Tibial artery (tissue), 4 donors: Measurements from ENCODE around the gene ASPSCR1.

Source experiments
- DNase-seq, 2 donors: peaks; one replicate each; pipeline ENCODE4 v3.0.0-alpha.2; 2019
- H3K27ac ChIP-seq, 2 donors: fragments of 200-600 bp; sonication (generic) in 1 of 2; 1 replicate in 1 of 2; 2 replicates in 1 of 2; pipeline ENCODE4 v1.5.1; 2018 to 2019; ENCODE audit warnings: mild to moderate bottlenecking in 1 of 2
- H3K27me3 ChIP-seq, 2 donors: fragments of 200-600 bp; sonication (generic) in 1 of 2; one replicate each; pipeline versions ENCODE4 v1.5.1 to v1.6.0; 2016 to 2019
- H3K36me3 ChIP-seq, 3 donors: fragments of 200-600 bp; sonication (generic) in 2 of 3; one replicate each; pipeline ENCODE4 v1.5.1; 2016 to 2019; ENCODE audit warnings: mild to moderate bottlenecking in 2 of 3
- H3K4me1 ChIP-seq, 4 donors: fragments of 200-600 bp; sonication (generic) in 2 of 4; 1 replicate in 3 of 4; 2 replicates in 1 of 4; pipeline ENCODE4 v1.5.1; 2016 to 2019
- H3K4me3 ChIP-seq, 2 donors: fragments of 200-600 bp; sonication (generic) in 1 of 2; 1 replicate in 1 of 2; 2 replicates in 1 of 2; pipeline ENCODE4 v1.5.1; 2018 to 2019; ENCODE audit warnings: mild to moderate bottlenecking in 2 of 2
- H3K9me3 ChIP-seq, 3 donors: fragments of 200-600 bp; sonication (generic) in 1 of 3; one replicate each; pipeline ENCODE4 v1.5.1; 2016 to 2019
- intact Hi-C: fragments of 100-400 bp; cut with DNase I; formaldehyde crosslinking; loops from one replicate; pipeline ENCODE4 v1.15.0; 2023; ENCODE audit warnings: low total_unique reads
- TF ChIP-seq, protein P1 (sequence below), 2 experiments: fragments of 200-600 bp in 1 of 2; fragments of 450-650 bp in 1 of 2; IDR thresholded peaks; one replicate each; pipeline ENCODE4 v1.5.1; 2017 to 2019; ENCODE audit warnings: antibody characterized with exemption in 2 of 2, mild to moderate bottlenecking in 1 of 2, moderate library complexity in 1 of 2

The ASPSCR1 gene

DNA sequence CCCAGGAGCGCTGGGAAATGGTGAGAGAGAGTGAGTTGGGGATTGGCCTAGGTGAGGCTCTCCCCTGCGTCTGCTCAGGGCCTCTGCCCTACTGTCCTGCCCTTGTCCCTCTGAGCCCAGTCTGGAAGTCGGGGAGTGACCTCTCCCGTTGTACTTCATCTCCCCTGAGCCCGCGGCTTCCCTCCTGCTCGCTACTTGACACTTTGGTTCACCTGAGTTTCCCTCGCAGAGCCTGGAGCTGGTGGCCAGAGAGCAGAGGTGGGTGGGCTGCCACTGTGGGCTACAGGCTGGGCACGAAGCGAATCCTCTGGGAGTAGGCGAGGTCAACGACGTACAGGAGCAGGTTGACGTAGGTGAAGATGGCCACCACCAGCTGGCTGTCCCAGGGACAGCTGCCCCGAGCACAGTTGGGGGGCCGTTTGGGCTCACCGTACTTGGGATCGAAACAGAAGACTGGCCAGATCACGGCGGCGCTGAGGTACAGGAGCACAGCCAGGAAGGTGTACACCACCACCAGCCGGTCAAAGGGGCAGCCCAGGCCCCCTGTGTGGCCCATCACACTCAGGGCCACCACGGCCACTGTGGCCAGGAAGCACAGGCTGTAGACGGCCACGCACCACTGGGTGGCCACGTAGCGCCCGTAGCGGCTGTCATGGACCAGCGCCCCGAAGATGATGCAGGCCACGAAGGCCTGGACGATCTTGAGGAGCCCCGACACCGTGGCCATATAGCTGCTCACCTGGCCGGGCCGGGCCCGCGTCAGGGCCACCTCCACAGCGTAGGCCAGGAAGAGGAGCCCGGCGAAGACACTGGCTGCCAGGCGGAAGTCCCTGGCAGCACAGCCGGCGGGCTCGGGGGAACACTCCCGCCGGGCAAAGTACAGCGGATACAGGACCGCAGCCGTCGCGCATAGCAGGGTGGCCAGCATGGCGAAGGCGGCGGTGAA is 36.6 kb upstream of the ASPSCR1 start:
- Histone ChIP-seq H3K4me1 (peaks cover 0 to 33% (median 30%) of the 10 kb centered on the region in 4 donors), H3K36me3 (no peaks in the 10 kb centered on the region), H3K9me3 (no peaks in the 10 kb centered on the region), H3K4me3 (no peak overlapping the region), H3K27ac (no peak overlapping the region), H3K27me3 (peaks cover 0 to 85% of the 10 kb centered on the region in 2 donors)
- TF ChIP-seq, protein P1, sequence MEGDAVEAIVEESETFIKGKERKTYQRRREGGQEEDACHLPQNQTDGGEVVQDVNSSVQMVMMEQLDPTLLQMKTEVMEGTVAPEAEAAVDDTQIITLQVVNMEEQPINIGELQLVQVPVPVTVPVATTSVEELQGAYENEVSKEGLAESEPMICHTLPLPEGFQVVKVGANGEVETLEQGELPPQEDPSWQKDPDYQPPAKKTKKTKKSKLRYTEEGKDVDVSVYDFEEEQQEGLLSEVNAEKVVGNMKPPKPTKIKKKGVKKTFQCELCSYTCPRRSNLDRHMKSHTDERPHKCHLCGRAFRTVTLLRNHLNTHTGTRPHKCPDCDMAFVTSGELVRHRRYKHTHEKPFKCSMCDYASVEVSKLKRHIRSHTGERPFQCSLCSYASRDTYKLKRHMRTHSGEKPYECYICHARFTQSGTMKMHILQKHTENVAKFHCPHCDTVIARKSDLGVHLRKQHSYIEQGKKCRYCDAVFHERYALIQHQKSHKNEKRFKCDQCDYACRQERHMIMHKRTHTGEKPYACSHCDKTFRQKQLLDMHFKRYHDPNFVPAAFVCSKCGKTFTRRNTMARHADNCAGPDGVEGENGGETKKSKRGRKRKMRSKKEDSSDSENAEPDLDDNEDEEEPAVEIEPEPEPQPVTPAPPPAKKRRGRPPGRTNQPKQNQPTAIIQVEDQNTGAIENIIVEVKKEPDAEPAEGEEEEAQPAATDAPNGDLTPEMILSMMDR (IDR thresholded peaks at IDR 0.05) = no peak
- no peak for DNase-seq
- intact Hi-C loops = no loop called here

DNA sequence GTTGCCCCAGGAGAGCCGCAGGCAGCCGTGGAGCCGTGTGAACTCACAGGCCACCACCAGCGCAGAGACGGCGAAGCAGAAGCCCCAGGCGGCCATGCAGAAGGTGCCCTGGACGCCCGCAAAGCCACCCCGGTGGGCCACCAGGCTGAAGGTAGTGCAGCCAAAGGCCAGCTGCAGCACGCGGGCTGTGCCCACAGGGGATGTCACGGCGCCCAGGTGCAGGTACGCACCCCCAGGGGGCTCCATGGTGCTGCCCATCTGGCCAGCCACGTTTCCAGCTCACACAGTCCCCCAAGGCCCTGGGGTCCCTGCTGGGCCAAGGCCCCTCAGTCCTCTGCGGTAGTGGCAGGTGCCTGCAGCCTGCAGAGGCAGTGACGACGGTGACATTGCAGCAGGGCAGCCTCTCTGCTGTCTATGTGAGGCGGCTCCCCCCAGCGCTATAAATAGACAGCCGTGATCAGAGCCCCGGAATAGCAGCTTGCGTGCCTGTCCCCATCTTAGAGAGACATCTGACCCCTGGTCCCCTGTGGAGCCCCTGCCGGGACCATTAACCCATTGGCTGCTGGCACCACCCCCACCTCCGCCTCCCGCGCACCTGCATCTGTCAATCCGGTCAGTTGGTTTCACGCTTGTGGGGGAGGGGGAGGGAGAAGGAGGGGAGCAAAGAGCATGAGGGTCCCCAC is 35.8 kb upstream of the ASPSCR1 start:
- Histone ChIP-seq H3K9me3 (no peaks in the 10 kb centered on the region), H3K27ac (no peak overlapping the region), H3K27me3 (peaks cover 0 to 79% of the 10 kb centered on the region in 2 donors), H3K4me3 (no peak overlapping the region), H3K36me3 (no peaks in the 10 kb centered on the region), H3K4me1 (peaks cover 0 to 32% (median 28%) of the 10 kb centered on the region in 4 donors)
- DNase-seq = no peak
- intact Hi-C loops = no loop called here
- TF ChIP-seq, protein P1 (IDR thresholded peaks at IDR 0.05) = no peak

DNA sequence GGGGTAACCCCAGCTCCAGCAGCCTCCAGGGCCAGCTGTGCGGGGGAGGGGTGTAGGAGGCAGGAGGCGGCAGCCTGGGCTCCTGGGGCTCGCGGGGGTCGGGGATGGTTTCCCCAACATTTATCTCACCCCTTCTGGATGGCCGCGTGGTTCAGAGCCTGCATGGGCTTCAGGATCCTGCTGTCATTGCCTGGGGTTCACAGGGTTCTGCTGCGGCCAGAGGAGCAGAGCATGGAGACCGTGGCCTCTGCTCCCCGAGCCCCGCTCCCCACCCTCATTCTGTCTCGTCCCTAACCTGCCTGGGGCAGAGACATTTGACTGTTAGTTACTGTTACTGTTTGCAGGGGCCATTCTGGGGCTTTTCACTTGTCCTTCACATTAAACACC is 35.3 kb upstream of the ASPSCR1 start:
- Histone ChIP-seq H3K9me3 (no peaks in the 10 kb centered on the region), H3K27me3 (peaks cover 0 to 74% of the 10 kb centered on the region in 2 donors), H3K36me3 (no peaks in the 10 kb centered on the region), H3K27ac (no peak overlapping the region), H3K4me3 (no peak overlapping the region), H3K4me1 (peaks cover 0 to 28% (median 23%) of the 10 kb centered on the region in 4 donors)
- intact Hi-C loops = no loop called here
- TF ChIP-seq, protein P1 (IDR thresholded peaks at IDR 0.05) = no peak
- DNase-seq = no peak

DNA sequence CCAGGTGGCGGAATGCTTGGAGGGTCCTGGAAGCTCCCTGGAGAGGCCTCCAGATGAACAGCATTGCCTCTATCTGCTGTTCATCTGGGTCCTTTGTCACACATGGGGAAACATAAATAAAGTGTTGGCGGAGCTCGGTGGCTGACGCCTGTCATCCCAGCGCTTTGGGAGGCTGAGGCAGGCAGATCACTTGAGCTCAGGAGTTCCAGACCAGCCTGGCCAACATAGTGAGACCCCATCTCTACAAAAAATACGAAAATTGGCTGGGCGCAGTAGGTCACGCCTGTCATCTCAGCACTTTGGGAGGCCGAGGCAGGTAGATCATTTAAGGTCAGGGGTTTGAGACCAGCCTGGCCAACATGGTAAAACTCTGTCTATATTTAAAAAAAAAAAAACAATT is 32.6 kb upstream of the ASPSCR1 start:
- Histone ChIP-seq H3K27ac (no peak overlapping the region), H3K27me3 (peaks cover 0 to 52% of the 10 kb centered on the region in 2 donors), H3K4me1 (peaks cover 0 to 12% (median 8%) of the 10 kb centered on the region in 4 donors), H3K4me3 (no peak overlapping the region), H3K9me3 (no peaks in the 10 kb centered on the region), H3K36me3 (no peaks in the 10 kb centered on the region)
- no peak for DNase-seq
- intact Hi-C loops = no loop called here
- TF ChIP-seq, protein P1 (IDR thresholded peaks at IDR 0.05) = no peak

DNA sequence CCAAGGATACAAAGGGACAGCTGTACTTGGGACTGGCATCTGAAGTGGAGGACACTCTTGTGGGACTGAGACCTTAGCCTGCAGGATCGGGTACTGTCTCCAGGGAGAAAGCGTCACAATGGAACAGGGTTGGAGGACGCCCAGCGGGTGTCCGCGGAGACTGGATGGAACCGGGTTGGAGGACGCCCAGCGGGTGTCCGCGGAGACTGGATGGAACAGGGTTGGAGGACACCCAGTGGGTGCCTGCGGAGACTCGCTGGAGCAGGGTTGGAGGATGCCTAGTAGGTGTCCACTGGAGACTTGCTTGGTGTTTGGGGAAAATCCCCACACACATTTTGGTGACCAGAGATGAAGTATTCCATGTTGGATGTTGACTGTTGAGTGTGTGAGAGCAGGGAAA is 30.2 kb upstream of the ASPSCR1 start, which contains the start of gene MYADML2:
Gene MYADML2, minus strand, starts transcription at position 45 of the 400 bp plus-strand sequence. CDS start 5,492 bp downstream, outside the sequence.
- no peak for DNase-seq
- no peak within 1 kb of the TSS for H3K27ac ChIP-seq
- H3K27me3 ChIP-seq = peaks cover 0 to 29% of the 10 kb centered on the region in 2 donors
- intact Hi-C loops = no loop called here
- H3K9me3 ChIP-seq = no peaks in the 10 kb centered on the region
- H3K36me3 ChIP-seq = no peaks in the 10 kb centered on the region
- H3K4me3 ChIP-seq = no peak within 1 kb of the TSS
- TF ChIP-seq, protein P1 (IDR thresholded peaks at IDR 0.05) = no peak
- H3K4me1 ChIP-seq = peaks cover 0 to 1% (median 0%) of the 10 kb centered on the region in 4 donors
